Epithelial cell of proximal tubule (primary cell): ENCODE measurements around the gene RIOX2. TPM values are rescaled to one million over a fixed set of nuclear protein-coding genes. Genes with fewer than 3 reads are reported as not detected.

Experiments
- DNase-seq: peaks from one replicate; pipeline ENCODE4 v3.0.0-alpha.2; 2011; ENCODE audit warnings: low read depth
- H3K4me3 ChIP-seq: 2 replicates; pipeline ENCODE4 v1.5.1; 2011; ENCODE audit warnings: low read depth, mild to moderate bottlenecking, low read length
- total RNA-seq: library from RNA; depleted of rRNA; stranded (reverse); fragments of >200 nt; gene quantifications from 2 replicates; pipeline ENCODE4 v1.2.3, GENCODE V29; 2015
- TF ChIP-seq, protein P1 (sequence below): conservative IDR thresholded peaks from 2 replicates; pipeline ENCODE4 v1.5.1; 2012; ENCODE audit warnings: low read depth, mild to moderate bottlenecking, low read length

Gene RIOX2
- total RNA-seq, 1 donor from 2014 or later: 15.6 TPM

DNA sequence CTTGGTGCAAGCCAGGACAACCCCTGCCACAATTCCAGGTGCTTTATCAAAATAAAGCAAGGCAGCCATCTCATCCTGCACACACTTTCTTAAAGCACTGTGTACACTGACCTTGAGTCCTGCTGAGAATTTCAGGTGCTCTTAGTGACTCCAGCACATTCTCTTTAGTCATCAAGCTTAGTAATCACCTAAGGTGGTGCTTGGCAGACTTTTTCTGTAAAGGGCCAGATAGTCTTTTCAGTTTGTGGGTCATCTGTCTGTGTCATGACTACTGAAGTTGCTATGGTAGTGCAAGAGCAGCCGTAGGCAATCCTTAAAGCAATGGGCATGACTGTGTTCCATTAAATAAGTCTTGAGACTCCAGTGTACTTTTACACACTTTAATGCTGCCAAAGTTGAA is 36.4 kb downstream of the RIOX2 start:
- DNase-seq: no peak

DNA sequence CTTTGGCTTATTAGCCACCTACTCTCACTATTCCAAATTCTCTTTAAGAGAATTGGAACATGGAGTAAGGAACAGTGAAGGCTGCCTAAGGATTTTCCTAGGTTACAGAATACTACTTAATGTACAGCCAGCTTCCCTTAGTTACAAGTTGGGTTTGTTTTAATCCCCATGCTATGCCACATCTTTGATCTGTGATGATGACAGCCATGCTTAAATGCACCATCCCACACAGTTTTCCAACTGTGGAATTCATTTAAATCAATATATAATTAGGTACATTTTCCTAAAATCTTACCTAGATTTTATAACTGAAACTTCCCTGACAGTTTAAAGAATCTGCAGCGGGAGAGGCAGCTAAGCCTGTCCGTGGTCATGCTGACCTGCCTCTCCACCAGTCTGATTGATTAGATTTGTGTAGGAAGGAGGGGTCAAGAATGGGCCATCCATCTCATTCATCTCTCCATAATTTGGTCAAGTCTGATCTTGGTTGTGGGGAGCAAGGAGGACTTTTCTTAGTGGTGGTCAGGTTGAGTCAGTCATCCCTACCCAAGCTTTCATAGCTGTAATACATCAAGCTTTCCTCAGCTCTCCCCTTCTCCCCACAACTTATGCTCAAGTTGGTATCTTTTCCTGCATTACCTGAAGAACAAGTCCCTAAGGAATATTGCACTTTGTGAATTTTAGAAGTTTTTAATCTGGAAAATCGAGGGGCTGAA is 37.1 kb downstream of the RIOX2 start:
- no peak for DNase-seq
- TF ChIP-seq, protein P1, sequence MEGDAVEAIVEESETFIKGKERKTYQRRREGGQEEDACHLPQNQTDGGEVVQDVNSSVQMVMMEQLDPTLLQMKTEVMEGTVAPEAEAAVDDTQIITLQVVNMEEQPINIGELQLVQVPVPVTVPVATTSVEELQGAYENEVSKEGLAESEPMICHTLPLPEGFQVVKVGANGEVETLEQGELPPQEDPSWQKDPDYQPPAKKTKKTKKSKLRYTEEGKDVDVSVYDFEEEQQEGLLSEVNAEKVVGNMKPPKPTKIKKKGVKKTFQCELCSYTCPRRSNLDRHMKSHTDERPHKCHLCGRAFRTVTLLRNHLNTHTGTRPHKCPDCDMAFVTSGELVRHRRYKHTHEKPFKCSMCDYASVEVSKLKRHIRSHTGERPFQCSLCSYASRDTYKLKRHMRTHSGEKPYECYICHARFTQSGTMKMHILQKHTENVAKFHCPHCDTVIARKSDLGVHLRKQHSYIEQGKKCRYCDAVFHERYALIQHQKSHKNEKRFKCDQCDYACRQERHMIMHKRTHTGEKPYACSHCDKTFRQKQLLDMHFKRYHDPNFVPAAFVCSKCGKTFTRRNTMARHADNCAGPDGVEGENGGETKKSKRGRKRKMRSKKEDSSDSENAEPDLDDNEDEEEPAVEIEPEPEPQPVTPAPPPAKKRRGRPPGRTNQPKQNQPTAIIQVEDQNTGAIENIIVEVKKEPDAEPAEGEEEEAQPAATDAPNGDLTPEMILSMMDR: no peak

More for the DNA sequence above, 36.4 kb downstream of the RIOX2 start:
- TF ChIP-seq, protein P1: no peak
- no peak overlapping the region for H3K4me3 ChIP-seq

DNA sequence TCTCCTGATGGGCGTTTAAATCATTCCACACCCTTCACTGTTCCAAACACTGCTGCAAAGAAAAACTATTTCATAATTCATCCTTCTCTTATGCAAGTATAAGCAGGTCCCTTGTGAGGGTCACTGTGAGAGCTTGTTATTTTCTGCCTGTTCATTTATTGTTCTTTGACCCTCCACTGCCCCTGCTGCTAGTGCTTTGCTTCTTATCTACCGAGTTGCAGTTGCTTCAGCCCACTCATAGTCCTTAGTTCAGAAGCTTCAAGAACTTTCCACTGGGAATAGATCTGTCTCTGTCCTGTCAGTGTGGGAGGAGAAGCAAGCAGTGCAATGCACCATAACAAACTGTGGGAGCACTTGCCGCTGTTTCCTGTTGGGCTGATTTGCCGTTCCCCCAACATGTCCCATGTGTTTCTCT is 39.8 kb downstream of the RIOX2 start:
- DNase-seq: no peak
- H3K4me3 ChIP-seq: no peak overlapping the region
- TF ChIP-seq, protein P1: no peak

More for the DNA sequence above, 37.1 kb downstream of the RIOX2 start:
- no peak overlapping the region for H3K4me3 ChIP-seq

DNA sequence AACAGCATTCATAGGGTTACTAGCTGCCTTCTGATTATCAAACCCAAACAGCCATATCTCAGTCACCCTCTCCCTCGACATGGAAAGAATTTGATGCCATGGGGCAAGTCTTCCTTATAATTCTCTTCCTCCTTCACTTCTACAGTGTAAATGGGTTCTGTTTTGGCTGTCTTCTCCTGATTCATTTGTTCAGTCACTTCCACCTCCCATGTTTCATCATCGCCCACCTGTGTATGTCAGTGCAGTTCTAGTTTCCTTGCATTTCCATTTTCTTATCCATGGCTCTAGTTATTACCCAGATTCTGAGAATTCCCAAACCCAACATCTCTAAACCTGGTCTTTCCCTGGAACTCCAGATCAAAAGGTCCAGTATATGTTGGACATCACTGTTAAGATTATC is 41.0 kb downstream of the RIOX2 start:
- DNase-seq: no peak
- H3K4me3 ChIP-seq: no peak overlapping the region
- TF ChIP-seq, protein P1: no peak

DNA sequence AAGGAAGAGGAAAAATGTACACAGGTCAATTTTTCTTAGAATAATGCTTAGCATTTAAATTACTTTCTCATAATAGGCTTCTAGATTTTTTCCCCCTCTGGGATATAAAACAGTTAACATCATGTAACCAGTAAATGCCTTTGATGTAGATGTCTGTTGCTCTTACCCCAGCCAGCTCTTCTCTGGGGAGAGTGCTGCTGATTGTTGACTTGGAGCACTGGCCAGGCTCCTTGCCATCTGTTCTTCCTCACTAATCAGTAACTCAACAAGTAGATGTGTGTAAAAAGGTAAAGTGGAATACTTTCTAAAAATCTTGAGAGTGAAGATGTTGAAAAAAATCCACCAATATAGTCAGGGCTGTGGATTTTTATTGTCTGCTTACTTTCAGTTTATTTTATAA is 42.2 kb downstream of the RIOX2 start:
- TF ChIP-seq, protein P1: no peak
- DNase-seq: no peak
- no peak overlapping the region for H3K4me3 ChIP-seq

DNA sequence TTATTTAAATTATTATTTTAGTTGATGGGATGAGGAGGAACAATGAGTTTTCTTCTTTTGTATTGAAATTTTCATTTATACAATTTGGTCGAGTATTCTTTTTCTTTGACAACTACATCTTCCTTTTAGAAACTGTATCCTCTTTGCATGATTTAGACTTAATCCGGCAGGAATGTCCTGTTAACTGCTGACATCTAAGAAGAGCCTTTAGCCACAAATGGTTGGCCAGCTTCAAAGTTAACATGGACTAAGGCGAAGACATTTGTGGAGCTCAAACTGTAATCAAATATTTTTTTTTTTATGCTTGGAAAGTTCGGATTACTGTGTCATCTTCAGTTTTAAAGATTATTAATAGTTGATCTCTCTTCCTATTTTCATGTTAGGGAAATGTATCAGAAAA is 43.2 kb downstream of the RIOX2 start:
- TF ChIP-seq, protein P1: no peak
- H3K4me3 ChIP-seq: no peak overlapping the region
- no peak for DNase-seq

DNA sequence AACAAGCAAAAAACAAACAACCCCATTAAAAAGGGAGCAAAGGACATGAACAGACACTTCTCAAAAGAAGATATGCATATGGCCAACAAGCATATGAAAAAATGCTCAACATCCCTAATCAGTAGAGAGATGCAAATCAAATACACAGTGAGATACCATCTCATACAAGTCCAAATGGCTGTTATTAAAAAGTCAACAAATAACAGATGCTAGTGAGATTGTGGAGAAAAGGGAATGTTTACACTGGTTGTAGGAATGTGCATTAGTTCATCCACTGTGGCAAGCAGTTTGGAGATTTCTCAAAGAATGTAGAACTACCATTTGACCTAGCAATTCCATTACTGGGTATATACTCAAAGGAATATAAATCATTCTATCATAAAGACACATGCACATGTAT is 44.5 kb downstream of the RIOX2 start:
- DNase-seq: no peak
- no peak overlapping the region for H3K4me3 ChIP-seq
- TF ChIP-seq, protein P1: no peak
